VCaP (cell line): ENCODE data around the gene OR2S2.

Experiments
- H3K27ac ChIP-seq: fragments of 450-650 bp; 2 replicates; pipeline ENCODE4 v1.5.1; 2017
- CTCF ChIP-seq: fragments of 450-650 bp; conservative IDR thresholded peaks from 2 replicates; pipeline ENCODE4 v1.5.1; 2017; ENCODE audit warnings: mild to moderate bottlenecking, moderate library complexity

OR2S2 gene

GRCh38 chr9:35938474-35939356 is 19.2 kb downstream of the OR2S2 start:
- H3K27ac ChIP-seq, result no peak overlapping the region
- no peak for TF ChIP-seq CTCF

GRCh38 chr9:35937227-35937626 is 20.7 kb downstream of the OR2S2 start:
- TF ChIP-seq CTCF, result no peak
- H3K27ac ChIP-seq, result no peak overlapping the region

- no peak overlapping the region for H3K27ac ChIP-seq
- no peak for TF ChIP-seq CTCF
Measured at GRCh38 chr9:35935755-35936509, 22.0 kb downstream of the OR2S2 start.

- no peak for TF ChIP-seq CTCF
- H3K27ac ChIP-seq, result no peak overlapping the region
Measured at GRCh38 chr9:35935261-35935660, 22.7 kb downstream of the OR2S2 start.

- H3K27ac ChIP-seq, result peak overlapping the region; percentile 27; the same call in 1 of the 2 replicates
Measured at GRCh38 chr9:35934069-35934468, 23.9 kb downstream of the OR2S2 start.

GRCh38 chr9:35933550-35934067 is 24.3 kb downstream of the OR2S2 start:
- peak overlapping the region; percentile 27 for H3K27ac ChIP-seq
- no peak for TF ChIP-seq CTCF

GRCh38 chr9:35932735-35933134 is 25.2 kb downstream of the OR2S2 start:
- TF ChIP-seq CTCF, result no peak
- H3K27ac ChIP-seq, result peak overlapping the region; percentile 27; the same call in 1 of the 2 replicates
